ENCODE results near the gene CPA1.

DNA sequence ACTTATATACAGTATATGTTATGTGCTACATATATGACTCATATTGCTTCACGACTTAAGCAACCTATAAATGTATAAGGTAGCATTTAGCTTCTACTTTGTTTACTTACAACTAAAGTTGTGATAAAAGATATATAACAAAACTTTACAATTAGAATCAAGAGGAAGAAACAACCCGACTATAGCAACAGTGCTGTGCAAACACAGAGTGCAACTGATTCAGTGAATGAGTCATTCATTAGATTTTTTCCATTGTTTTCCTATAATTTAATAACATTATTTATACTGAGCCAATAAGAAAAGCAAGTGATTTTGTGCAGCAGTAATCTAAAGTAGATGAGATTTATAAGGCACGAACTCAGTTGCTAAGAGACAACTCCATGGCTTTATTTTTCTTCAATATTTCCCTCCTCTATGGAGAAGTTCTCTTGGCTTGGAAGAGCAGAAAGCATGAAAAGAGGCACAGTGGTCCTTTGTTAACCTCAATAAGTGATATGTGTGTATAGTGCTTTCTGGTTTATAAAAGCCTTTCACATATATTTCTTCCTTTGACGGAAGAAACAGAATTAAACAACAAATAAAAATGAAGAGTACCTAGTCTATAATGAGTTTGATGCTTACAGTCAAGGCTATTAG is 40.8 kb downstream of the CPA1 start:
- TF ChIP-seq, protein P1, sequence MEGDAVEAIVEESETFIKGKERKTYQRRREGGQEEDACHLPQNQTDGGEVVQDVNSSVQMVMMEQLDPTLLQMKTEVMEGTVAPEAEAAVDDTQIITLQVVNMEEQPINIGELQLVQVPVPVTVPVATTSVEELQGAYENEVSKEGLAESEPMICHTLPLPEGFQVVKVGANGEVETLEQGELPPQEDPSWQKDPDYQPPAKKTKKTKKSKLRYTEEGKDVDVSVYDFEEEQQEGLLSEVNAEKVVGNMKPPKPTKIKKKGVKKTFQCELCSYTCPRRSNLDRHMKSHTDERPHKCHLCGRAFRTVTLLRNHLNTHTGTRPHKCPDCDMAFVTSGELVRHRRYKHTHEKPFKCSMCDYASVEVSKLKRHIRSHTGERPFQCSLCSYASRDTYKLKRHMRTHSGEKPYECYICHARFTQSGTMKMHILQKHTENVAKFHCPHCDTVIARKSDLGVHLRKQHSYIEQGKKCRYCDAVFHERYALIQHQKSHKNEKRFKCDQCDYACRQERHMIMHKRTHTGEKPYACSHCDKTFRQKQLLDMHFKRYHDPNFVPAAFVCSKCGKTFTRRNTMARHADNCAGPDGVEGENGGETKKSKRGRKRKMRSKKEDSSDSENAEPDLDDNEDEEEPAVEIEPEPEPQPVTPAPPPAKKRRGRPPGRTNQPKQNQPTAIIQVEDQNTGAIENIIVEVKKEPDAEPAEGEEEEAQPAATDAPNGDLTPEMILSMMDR (IDR thresholded peaks at IDR 0.05; ENCODE audit: low read depth, low read length), result no peak
- TF ChIP-seq EZH2phosphoT487 (IDR thresholded peaks at IDR 0.05; ENCODE audit: low read depth), result no peak

Measured in OCI-LY3 (cell line).